22Rv1 (cell line): ENCODE results near the gene FAIM.

Source experiments
- CTCF ChIP-seq: fragments of 450-650 bp; IDR thresholded peaks from 2 replicates; pipeline ENCODE4 v1.5.1; 2017; ENCODE audit warnings: mild to moderate bottlenecking
- ZFX ChIP-seq: fragments of 450-650 bp; IDR thresholded peaks from 2 replicates; pipeline ENCODE4 v1.6.1; 2017; ENCODE audit warnings: antibody characterized with exemption, borderline replicate concordance

DNA sequence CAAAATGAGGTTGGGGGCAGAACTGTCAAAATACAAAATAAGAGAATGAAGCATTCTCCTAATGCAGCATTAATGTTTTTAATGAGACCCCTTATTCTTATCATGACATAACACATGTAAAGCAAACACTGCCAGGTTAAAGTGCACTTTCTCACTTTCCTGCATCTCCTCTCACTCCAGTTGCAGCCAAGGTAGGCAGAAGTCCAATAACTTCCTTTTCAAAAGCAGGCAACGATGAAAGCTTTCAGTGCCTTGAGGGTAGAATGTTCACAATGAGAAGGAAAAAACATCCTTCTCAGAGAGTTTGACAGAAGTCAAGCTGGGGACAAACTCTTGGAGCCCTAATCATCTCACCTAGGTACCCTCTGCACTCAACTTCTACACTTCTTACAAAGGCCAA lies 59.5 kb downstream of the FAIM start:
- TF ChIP-seq CTCF = no peak
- TF ChIP-seq ZFX = no peak
